ENCODE data around the gene ZNF491. TPM values are rescaled to one million over a fixed set of nuclear protein-coding genes. Genes with fewer than 3 reads are reported as not detected.
"Not testable (repeated sequence)": the region's sequence is repeated elsewhere in the genome, so short reads cannot be mapped to it uniquely, and the experiment has no call there.

ZNF491 gene
- total and polyA plus RNA-seq, 4 donors: 0.54 to 4.9 (median 1.8) TPM

- H3K9me3 ChIP-seq (ENCODE audit: control insufficient read depth in 4 of 4, insufficient read depth in 3 of 4, low read length in 3 of 4): peaks cover 0 to 9% (median 8%) of the 10 kb centered on the region in 4 donors
- H3K36me3 ChIP-seq (ENCODE audit: control insufficient read depth in 4 of 4, insufficient read depth in 4 of 4, low read length in 4 of 4): peaks cover 0 to 4% (median 0%) of the 10 kb centered on the region in 4 donors
- H3K27ac ChIP-seq (ENCODE audit: low read depth in 1 of 2, low read length in 1 of 2): no peak overlapping the region
- TF ChIP-seq CTCF (IDR thresholded peaks at IDR 0.05; ENCODE audit: control extremely low read depth, extremely low read depth): no peak
- ATAC-seq (ENCODE audit: insufficient read depth, low FRiP score): no peak
- WGBS, 2 donors: 83 to 91% methylated on average over 4 of the region's 4 CpGs
- H3K4me3 ChIP-seq: no peak overlapping the region
- DNase-seq: no peak
- peaks cover 0 to 14% (median 5%) of the 10 kb centered on the region in 5 donors for H3K4me1 ChIP-seq (ENCODE audit: control insufficient read depth in 5 of 5, insufficient read depth in 5 of 5, low read length in 5 of 5)
- no peaks in the 10 kb centered on the region for H3K27me3 ChIP-seq (ENCODE audit: control insufficient read depth in 3 of 3, insufficient read depth in 3 of 3, low read length in 2 of 3)
- H3K9ac ChIP-seq (ENCODE audit: insufficient read depth in 1 of 2, low read length in 2 of 2): no peak overlapping the region
Observed at GRCh38 chr19:11769995-11770394, 28.3 kb upstream of the ZNF491 start.

GRCh38 chr19:11771520-11771919, 26.8 kb upstream of the ZNF491 start:
- Histone ChIP-seq H3K9me3 (ENCODE audit: control insufficient read depth in 4 of 4, insufficient read depth in 3 of 4, low read length in 3 of 4) (peaks cover 0 to 14% (median 10%) of the 10 kb centered on the region in 4 donors), H3K4me1 (ENCODE audit: control insufficient read depth in 5 of 5, insufficient read depth in 5 of 5, low read length in 5 of 5) (peaks cover 0 to 10% (median 5%) of the 10 kb centered on the region in 5 donors)
- DNase-seq; H3K36me3 ChIP-seq (ENCODE audit: control insufficient read depth in 4 of 4, insufficient read depth in 4 of 4, low read length in 4 of 4); ATAC-seq (ENCODE audit: insufficient read depth, low FRiP score); H3K4me3 ChIP-seq; H3K9ac ChIP-seq (ENCODE audit: insufficient read depth in 1 of 2, low read length in 2 of 2); H3K27ac ChIP-seq (ENCODE audit: low read depth in 1 of 2, low read length in 1 of 2); H3K27me3 ChIP-seq (ENCODE audit: control insufficient read depth in 3 of 3, insufficient read depth in 3 of 3, low read length in 2 of 3): not testable (repeated sequence)
- WGBS, 2 donors: 75 to 82% methylated on average over 10 to 11 of the region's 11 CpGs

GRCh38 chr19:11776669-11777068, 21.7 kb upstream of the ZNF491 start:
- DNase-seq; H3K4me1 ChIP-seq (ENCODE audit: control insufficient read depth in 5 of 5, insufficient read depth in 5 of 5, low read length in 5 of 5); H3K9ac ChIP-seq (ENCODE audit: insufficient read depth in 1 of 2, low read length in 2 of 2); ATAC-seq (ENCODE audit: insufficient read depth, low FRiP score); H3K27ac ChIP-seq (ENCODE audit: low read depth in 1 of 2, low read length in 1 of 2); H3K4me3 ChIP-seq; H3K27me3 ChIP-seq (ENCODE audit: control insufficient read depth in 3 of 3, insufficient read depth in 3 of 3, low read length in 2 of 3): not testable (repeated sequence)
- H3K9me3 ChIP-seq (ENCODE audit: control insufficient read depth in 4 of 4, insufficient read depth in 3 of 4, low read length in 3 of 4): peaks cover 19 to 34% (median 26%) of the 10 kb centered on the region in 4 donors
- 98 to 100% methylated on average over 11 of the region's 11 CpGs for WGBS, 2 donors
- H3K36me3 ChIP-seq (ENCODE audit: control insufficient read depth in 4 of 4, insufficient read depth in 4 of 4, low read length in 4 of 4): peaks cover 20 to 52% (median 43%) of the 10 kb centered on the region in 4 donors

GRCh38 chr19:11780431-11781020, 17.8 kb upstream of the ZNF491 start:
- TF ChIP-seq CTCF (IDR thresholded peaks at IDR 0.05; ENCODE audit: control extremely low read depth, extremely low read depth): no peak
- peaks cover 15 to 59% (median 32%) of the 10 kb centered on the region in 4 donors for H3K9me3 ChIP-seq (ENCODE audit: control insufficient read depth in 4 of 4, insufficient read depth in 3 of 4, low read length in 3 of 4)
- DNase-seq (no peak), ATAC-seq (ENCODE audit: insufficient read depth, low FRiP score) (no peak)
- no peaks in the 10 kb centered on the region for H3K4me1 ChIP-seq (ENCODE audit: control insufficient read depth in 5 of 5, insufficient read depth in 5 of 5, low read length in 5 of 5)
- H3K36me3 ChIP-seq (ENCODE audit: control insufficient read depth in 4 of 4, insufficient read depth in 4 of 4, low read length in 4 of 4): peaks cover 20 to 79% (median 50%) of the 10 kb centered on the region in 4 donors
- H3K4me3 ChIP-seq: no peak overlapping the region
- H3K9ac ChIP-seq (ENCODE audit: insufficient read depth in 1 of 2, low read length in 2 of 2): no peak overlapping the region
- WGBS, 2 donors: 98% methylated on average over 7 of the region's 7 CpGs
- no peaks in the 10 kb centered on the region for H3K27me3 ChIP-seq (ENCODE audit: control insufficient read depth in 3 of 3, insufficient read depth in 3 of 3, low read length in 2 of 3)
- no peak overlapping the region for H3K27ac ChIP-seq (ENCODE audit: low read depth in 1 of 2, low read length in 1 of 2)
